NCI-H1092 (cell line): ENCODE results near the gene CISTR.
A peak's percentile ranks its signal among the peaks of the same experiment; 100 is the strongest.
"Not testable (repeated sequence)": the region's sequence is repeated elsewhere in the genome, so short reads cannot be mapped to it uniquely, and the experiment has no call there.

Experiments used
- DNase-seq: peaks from one replicate; lab custom pipeline; 2025; lab: John Stamatoyannopoulos, UW

CISTR gene

DNA sequence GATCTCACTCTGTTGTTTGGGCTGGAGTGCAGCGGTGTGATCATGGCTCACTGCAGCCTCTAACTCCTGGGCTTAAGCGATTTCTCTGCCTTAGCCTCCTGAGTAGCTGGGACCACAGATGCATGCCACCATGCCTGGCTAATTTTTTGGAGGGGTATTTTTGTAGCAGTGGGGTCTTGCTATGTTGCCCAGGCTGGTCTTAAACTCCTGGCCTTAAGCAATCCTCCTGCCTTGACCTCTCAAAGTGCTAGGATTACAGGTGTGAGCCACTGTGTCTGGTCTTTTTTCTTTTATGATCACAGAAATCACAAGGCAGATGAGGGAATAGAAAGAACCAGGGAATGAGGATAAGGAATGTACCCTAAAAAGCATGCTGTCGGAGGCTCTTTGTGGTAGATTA, 11.0 kb upstream of the CISTR start:
- DNase-seq = not testable (repeated sequence)

DNA sequence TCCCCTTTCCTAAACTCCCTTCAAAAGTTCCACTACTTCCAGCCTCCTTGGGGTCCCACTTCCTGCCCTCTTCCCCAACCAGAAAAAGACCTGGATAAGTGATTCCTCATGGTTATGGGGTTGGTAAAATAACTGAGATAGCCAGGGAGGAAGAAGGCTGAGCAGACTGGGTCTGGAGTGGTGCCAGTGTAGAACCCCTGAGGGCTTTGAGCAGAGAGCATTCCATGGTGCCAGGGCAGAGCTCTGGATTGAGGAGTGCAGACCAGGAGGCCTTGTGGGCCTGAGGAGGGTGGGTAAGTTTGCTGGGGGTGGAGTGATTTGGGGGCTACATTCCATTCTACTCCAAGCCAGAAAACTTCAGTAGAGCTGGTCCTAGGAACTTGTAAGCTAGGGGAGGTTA, 9.5 kb upstream of the CISTR start:
- no peak for DNase-seq

DNA sequence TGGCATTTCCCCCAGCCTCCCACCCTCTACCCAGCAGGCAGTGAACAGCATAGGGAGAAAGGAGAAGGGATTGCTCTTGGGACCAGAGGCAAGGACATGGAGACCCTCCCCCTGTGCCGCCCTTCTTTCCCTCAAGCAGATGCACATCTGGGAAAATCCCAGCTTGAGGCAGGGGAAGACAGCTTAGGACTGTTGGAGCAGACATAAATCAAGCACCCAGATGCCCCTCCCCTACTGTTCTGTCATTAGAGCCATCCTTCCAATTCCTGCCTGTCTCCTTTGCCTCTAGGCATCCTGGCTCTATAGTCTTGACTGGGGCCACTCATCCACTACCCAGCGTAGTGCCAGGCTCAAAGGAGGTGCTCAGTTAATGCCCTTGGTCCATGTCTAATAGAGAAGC, 7.5 kb upstream of the CISTR start:
- DNase-seq = no peak

DNA sequence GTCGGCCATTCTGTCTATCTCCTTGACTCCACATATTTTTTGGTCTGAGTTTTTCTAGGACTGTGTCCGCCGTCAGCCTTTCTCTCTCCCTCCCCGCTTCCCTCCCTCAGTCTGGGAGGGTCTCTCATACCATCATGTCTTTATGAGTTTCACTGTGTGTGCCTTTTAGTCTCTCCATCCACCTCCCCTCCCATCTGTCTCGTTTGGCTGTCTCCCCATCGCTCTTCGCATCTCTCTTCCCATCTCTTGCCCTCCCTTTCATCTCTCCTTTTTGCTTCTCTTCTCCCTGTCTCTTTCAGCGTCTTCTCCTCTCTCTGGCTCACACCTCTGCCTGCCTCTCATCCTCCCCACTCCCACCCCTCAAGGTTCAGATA, 6.9 kb upstream of the CISTR start:
- DNase-seq = no peak

DNA sequence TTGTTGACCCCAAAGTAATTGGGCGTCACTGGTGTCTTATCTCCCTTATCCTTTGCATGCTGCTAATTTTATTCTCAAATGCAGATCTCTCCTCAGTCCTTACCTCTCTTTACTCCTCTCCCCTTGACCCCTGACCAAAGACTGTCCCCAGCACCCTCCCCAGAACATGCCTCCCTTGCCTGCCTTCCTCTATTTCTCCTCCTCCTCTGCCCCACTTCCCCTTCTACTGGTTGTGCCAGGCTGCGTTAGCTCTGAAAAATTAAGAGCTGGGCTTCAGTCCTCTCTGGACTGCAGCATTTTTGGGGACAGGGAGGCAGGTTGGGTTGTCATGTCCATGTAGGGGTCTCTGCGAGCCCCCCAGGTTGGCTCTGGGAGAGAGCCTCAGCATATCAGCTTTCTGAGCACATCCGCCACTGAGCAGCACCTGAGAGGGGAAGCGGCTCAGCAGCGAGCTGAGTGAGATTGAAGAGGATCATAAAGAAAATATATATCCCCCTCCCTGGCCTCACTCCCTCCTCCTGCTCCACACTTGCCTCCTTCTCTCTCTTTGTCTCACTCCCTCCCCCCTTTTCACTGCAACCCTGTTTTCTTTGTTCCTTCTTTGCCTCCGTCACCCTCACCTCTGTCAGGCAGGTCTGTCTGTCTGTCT, 6.4 kb upstream of the CISTR start:
- DNase-seq = no peak

DNA sequence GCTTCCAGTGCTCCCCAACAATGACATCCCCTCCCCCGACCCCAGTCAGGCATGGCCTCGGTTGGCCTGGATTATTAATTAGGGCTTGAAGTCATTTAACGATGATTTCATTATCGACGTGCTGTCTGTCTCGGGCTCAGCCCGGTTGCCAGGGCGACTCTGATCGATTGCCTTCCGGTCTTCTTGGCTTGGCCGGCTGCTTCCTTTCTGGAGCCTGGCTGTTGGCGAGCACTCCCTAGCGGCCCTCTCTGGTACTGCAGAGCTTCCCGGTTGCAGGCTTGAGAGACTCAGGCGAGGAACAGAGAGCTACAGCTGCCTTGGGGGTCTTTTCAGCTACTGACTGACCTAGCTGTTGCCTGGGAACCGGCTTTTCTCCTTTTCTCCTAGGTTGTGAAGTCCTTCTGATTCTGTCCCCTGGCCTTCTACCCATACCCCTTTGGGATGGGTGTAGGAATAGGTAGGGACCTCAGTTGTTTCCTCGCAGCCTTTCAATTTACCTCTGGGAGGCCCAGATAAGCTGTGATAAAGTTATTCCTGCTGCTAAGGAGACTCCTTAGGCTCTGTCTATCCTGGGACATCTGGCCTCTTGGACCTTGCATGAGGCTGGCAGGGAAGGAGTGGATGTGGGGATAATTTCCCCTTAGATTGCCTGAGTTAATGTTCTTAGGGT, 5.5 kb upstream of the CISTR start:
- DNase-seq = peak; percentile 42

DNA sequence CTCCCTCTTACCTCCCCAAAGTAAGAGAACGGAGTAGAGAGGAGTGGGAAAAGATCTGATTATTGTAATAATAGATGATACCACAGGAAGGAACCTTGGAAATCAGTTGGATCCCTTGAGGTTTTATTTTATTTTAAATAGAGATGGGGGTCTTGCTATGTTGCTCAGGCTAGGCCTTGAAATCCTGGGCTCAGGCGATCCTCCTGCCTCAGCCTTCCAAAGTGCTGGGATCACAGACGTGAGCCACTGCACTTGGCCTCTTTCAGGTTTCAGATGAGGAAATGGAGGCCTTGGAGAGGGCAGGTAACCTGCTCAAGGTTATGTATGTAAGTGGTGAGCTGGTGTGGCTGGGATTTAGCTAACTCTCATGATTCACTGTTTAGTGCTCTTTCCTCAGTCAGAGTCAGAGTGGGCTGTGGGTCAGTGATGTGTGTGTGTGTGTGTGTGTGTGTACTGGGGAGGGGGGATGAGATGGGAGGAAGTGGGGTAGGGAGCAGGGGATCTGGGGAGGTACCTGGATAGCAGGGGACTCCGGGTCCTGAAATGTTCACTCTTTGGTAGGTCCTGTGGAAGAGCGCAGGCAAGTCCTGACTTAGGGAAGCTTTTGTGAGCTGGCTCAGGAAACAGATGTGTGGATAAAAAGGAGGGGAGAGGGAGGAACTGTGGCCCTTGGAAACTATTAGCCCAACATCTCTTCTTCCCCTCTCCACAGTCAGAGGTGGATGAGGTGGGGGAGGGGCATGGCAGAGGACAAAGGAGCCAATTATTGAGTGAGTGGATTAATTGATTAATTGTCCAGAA, 4.7 kb upstream of the CISTR start:
- no peak for DNase-seq

DNA sequence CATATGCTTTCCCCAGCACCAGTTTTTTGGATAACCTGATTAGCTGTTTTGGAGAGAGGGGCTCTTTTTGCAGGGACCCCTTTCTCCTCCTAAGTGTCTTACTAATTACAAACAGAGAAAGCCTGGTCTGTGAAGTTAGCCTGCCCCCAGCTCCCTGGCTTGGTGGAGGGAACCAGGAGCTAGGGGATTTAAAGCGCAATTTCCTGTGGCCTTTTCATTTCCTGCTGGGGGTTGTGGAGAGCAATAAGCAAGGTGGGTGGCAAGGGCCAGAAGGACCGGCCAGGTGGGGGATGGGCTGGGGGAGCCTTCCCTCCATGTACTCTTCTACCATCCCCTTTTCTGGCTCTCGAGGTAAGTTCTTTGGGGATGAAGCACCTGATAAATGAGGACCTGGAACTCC, 4.1 kb upstream of the CISTR start:
- no peak for DNase-seq

DNA sequence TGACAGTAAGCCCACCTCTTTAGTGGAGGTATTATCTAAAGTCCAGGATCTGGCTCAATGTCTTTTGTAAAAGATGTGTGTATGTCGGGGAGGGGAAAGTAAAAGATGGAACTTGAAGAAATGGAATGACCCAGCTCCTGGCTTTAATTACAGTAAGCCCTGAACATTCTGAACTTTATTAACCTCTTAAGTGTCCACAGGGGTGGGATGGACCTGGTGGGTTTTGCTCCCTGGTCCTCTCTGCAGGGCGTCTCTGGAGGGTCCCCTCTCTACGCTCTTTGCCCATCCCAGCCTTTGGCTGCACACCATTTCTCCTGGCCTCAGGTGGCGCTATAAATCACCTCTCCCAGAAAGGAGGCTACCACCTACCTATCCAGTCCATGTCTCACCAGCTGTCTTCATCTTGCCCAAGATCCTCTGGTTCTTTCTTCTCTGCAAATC, 3.7 kb upstream of the CISTR start:
- DNase-seq = no peak

DNA sequence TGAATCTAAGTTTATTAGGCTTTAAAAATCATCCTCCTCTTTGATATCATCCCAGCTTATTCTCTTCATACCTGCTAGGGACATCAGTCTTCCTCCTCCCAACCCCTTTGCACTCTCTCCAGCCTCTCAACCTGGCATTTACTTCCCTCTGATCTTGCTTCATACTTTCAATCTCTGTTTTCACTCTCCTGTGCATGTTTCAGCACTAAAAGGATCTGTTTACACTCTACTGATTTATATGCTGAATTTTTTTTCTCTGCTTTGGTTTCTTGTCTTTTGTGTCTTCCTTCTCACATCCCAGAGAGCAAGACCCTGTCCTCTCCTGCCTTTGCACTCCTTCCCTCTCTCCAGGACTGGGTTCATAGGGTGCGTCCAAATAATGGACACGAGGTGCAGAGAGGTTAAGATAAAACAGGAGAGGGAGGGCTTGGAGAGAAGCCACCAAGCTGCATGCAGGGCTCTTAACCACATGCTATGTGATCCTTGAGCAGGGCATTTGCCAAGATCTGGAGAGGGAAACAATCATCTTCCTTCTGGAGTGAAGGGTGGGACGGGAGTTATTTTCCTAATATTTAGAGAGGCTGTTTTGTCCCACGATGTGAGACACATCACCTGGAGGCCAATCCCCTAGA, 3.0 kb upstream of the CISTR start:
- DNase-seq = no peak

DNA sequence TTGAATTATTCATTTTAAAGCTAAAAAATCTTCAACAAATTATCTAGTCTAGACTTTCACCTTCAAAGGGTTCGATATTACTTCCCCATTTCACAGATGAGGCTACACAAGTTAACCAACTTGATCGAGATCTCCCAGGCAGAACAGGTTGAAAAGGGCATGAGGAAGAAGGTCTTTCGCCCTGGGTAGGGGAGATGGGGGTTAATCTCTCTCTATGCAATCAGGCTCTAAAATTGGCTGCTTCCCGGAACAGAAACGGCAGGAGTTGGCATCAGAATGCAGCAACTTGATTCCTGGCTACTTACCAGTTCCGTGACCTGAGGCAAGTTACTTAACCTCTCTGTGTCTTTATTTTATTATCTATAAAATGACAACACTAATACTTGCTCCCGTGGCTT, 2.4 kb upstream of the CISTR start:
- no peak for DNase-seq

DNA sequence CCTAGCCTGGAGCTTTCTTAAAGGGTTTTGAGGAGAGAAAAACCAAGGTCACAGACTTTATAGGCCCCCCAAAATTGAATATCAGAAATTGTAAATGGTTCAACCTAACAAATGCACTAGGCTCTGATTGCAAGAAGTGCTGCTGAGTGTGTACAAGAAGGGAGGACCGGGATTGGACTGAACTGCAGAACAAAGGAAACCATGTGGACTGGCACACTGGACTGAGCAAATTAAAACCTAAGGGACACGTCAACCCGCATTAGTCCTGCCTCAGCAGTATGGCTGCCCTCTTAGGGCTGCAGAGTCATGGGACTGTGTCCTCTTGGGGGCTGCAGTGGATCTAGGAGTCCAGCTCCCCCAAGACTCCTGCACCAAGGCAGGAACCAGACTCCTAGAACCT, 842 bp upstream of the CISTR start:
- no peak for DNase-seq

DNA sequence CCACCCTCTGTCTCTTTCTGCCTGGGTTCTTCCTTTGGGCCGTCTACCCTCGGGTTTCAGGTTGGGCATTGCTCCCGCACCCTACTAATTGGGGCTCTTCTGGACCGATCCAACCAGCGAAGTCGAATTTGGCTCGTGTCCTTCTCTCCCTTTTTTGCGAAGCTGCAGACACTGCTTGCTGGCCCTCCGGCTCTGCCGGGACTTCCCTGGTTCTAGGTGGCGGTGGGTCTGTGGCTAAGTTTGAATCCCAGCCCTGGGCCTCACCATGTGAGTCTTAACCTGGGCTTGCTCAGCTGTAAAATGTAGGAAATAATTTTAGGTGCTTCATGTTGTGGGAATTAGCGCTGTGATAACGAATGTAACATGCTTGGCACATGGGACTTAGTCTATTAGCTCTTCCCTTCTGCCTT, 418 bp upstream of the CISTR start:
- DNase-seq = no peak

DNA sequence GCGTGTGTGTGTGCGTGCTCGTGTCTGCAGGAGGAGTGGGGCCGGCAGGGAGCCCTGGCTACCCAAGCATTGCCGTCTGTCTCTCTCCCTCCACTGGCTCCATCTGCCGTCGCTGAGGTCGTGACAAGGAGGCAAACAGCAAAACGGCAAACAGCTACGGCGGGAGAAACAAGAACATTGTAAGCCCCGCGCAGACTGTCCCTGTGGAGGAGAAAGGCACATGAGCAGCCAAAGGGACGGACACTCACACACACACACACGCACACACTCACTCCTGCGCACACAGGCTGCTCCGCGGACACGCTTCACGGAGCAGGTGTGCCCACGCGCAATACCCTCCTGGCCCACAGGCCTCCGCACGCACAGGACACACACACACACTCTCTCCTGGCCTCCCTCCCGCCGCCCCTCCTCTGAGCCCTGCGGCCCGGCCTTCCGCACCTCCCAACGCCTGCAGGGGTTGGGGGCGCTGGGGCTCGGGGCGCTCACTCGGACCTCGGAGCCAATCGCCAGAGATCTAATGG, 905 bp downstream of the CISTR start:
- DNase-seq = peak; percentile 33

DNA sequence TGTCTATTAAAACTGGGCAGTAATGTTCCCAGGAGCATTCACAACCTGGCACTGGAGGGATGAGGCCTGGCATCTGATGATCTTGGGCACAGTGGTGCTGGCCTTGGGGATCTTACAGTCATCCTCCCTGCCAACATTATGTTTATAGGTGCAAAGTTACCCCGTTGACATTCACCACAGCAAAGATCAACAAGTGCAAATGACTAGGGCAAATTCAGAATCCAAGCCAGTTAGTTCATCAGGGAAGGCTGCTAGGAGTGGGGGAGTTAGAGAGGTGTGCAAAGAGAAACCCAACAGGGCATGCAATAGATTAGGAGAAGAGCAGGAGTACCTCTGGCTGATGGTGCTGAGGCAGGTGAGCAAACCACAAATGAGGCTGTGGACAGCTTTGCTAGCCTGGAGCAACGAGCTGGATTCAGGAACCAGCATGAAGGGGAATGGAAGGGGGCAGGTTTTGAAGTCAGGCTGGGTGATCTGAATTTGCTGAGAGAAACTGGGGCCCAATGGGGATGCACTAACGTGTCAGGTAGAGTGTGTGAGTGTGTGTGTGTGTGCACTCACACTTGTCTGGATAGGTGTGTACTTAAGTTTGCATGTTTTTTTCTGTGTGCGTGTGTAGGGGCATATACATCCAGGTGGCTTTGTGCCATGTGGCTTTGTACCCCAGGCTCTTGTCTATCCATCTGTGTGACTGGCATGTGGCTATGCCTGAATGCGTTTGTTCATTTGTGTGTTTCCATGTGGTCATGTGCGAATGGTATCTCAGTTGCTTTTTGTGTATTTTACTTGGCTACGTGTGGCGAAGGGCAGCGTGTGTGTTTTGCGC, 1.6 kb downstream of the CISTR start:
- DNase-seq = no peak

DNA sequence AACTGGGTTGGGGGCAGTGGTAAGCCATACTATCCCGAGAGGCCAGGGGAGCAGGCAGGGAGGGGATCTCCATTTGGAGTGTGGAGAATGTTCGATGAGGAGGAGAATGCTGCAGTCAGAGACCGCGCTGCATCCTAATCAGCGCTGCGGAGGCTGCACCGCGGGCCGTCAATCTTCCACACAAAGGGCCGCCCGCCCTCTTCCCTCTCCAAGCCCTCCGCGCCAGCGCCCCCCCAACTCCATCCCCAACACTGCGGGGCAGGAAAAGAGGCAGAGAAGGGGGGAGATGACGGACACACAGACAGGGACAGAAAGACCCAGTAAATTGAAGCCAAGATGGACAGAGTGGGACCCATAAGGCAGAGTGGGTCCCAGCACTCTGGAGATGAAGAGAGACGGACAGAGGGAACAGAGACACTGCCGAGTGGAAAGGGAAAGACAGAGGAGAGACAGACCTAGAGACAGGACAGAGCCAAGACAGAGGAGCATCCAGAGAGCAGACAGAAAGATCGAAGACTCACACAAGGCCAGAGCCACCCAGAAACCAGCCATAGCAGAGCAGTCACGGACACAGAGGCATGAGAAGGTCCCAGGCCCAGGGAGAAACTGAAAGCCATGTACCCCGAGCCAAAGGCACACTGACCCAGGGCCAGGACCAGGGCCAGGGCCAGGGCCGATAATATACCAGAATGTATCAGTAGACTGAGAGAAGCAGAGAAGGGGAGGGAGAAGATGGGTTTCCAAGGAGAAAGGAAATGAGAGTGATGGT, 3.5 kb downstream of the CISTR start:
- no peak for DNase-seq

DNA sequence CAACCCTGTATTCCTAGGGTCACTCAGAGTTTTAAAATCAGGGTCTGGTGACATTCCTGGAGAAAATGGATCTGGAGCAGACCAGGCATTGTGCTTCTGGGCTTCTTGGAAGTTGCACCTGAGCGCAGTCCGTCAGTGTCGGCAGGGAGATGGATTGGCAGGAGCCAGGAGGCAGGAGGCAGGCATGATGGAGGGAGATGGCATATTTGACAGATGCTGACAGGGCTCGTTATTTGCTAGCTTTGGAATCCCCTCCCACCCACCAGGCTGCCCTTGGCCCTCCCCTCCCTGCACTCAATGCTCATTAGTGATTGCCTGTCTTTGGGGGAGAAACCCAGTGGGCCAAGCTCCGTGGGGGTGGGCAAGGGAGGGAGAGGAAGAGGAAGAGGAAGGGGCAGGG, 4.7 kb downstream of the CISTR start:
- DNase-seq = no peak

DNA sequence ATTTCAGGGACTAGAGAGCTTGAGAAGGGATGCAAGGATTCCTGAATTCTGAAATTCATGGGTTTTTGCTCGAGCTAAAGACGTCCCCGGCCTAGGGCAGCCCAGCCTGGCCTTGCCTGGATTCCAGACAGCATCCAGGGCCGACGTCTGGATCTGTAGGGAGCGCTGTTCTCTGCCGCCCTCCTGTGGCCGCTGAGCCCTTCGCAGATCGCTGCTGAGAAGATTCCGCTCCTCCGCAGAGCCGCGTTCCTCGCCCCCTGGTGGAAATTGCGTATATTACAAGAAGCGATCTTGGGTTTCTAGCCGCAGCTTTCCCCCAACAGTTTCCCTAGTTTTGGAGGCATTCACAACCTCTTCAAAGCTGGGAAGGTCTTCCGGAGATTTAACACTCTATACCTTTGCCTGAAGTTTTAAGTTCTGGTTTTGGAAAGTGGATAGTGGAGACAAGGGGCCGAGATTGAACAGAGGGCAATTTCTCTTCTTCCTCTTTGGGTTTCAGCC, 5.1 kb downstream of the CISTR start:
- DNase-seq = peak; percentile 73

DNA sequence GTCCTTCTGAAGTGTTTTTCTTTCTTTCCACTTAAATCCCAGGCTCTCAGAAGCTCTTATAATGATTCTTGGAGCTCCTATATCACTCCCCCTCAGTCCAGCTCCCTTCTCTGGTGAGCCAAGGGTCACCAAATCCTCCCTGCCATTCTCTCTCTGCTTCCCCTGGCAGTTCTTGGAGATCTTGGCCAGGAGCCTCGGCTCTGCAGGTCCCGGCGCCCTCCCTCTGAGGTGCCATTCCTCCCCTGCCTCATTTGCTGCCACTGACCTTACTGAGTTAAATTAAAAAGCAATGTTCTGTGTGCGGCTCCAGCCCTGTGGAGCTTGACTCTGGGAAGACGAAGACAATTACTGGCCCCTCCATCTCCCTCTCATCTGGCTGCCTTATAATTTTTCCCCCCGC, 7.0 kb downstream of the CISTR start:
- DNase-seq = no peak

DNA sequence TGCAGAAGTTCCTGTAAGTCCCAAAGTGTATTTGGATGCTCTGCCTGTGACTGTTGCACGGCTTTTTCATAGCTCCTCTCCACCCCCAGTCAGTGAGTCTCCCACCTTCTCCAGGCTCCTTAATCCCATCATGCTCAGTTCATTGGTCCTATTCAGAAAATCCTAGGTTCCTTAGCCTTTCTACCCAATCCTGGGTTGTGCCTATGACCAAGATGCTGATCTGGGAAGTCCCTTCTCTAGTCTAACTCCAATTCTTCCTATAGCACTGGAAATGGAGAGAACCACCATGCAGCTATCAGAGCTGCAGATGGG, 7.7 kb downstream of the CISTR start:
- no peak for DNase-seq
